Liver (tissue), 9 donors: ENCODE results near the gene PFKFB3. TPM values are rescaled to one million over a fixed set of nuclear protein-coding genes. Genes with fewer than 3 reads are reported as not detected.
A peak's percentile ranks its signal among the peaks of the same experiment; 100 is the strongest.

Experiments
- DNase-seq: peaks from one replicate; pipeline ENCODE4 v3.0.0-alpha.2; 2017; ENCODE audit warnings: low spot score
- H3K27ac ChIP-seq, 2 donors: one replicate each; pipeline ENCODE4 v1.7.0; 2013; ENCODE audit warnings: inconsistent platforms in 2 of 2, low read length in 2 of 2, control low read depth in 1 of 2, low read depth in 1 of 2, mild to moderate bottlenecking in 1 of 2
- H3K27me3 ChIP-seq, 4 donors: one replicate each; pipeline versions ENCODE4 v1.6.1 to v1.7.0; 2013; ENCODE audit warnings: low read length in 3 of 4, inconsistent platforms in 1 of 4, mild to moderate bottlenecking in 1 of 4, moderate library complexity in 1 of 4; ENCODE audit not compliant: control insufficient read depth in 4 of 4, insufficient read depth in 4 of 4
- H3K36me3 ChIP-seq, 4 donors: one replicate each; pipeline versions ENCODE4 v1.6.1 to v1.7.0; 2013; ENCODE audit warnings: low read length in 3 of 4, mild to moderate bottlenecking in 3 of 4, low read depth in 1 of 4, moderate library complexity in 1 of 4; ENCODE audit not compliant: control insufficient read depth in 4 of 4, insufficient read depth in 3 of 4
- H3K4me1 ChIP-seq, 4 donors: one replicate each; pipeline versions ENCODE4 v1.6.1 to v1.7.0; 2013; ENCODE audit warnings: low read length in 3 of 4, mild to moderate bottlenecking in 3 of 4, moderate library complexity in 1 of 4; ENCODE audit not compliant: control insufficient read depth in 4 of 4, insufficient read depth in 4 of 4
- H3K4me3 ChIP-seq, 3 donors: one replicate each; pipeline versions ENCODE4 v1.6.1 to v1.7.0; 2013; ENCODE audit warnings: low read length in 3 of 3, control low read depth in 1 of 3, low read depth in 1 of 3, mild to moderate bottlenecking in 1 of 3
- H3K9ac ChIP-seq, 2 donors: one replicate each; pipeline ENCODE4 v1.7.0; 2013; ENCODE audit warnings: low read length in 2 of 2, mild to moderate bottlenecking in 2 of 2, moderate library complexity in 2 of 2, control low read depth in 1 of 2, low read depth in 1 of 2
- H3K9me3 ChIP-seq, 4 donors: one replicate each; pipeline versions ENCODE4 v1.6.1 to v1.7.0; 2013; ENCODE audit warnings: low read length in 3 of 4; ENCODE audit not compliant: control insufficient read depth in 4 of 4
- ATF3 ChIP-seq: IDR thresholded peaks from 2 replicates; pipeline ENCODE4 v1.6.1; 2016; ENCODE audit warnings: antibody characterized with exemption
- EGR1 ChIP-seq, 2 donors: IDR thresholded peaks; 2 replicates each; pipeline ENCODE4 v1.6.1; 2016 to 2018; ENCODE audit warnings: antibody characterized with exemption in 2 of 2, low read depth in 2 of 2
- FOXA1 ChIP-seq: IDR thresholded peaks from 2 replicates; pipeline ENCODE4 v1.6.1; 2016; ENCODE audit warnings: antibody characterized with exemption
- HNF4A ChIP-seq, 2 donors: conservative IDR thresholded peaks; 2 replicates each; pipeline ENCODE4 v1.6.1; 2016; ENCODE audit warnings: antibody characterized with exemption in 2 of 2, mild to moderate bottlenecking in 2 of 2
- HNF4G ChIP-seq: IDR thresholded peaks from 2 replicates; pipeline ENCODE4 v1.6.1; 2016; ENCODE audit warnings: antibody characterized with exemption
- JUND ChIP-seq, 2 donors: IDR thresholded peaks; 2 replicates each; pipeline ENCODE4 v1.6.1; 2016; ENCODE audit warnings: antibody characterized with exemption in 2 of 2
- MAX ChIP-seq: IDR thresholded peaks from 2 replicates; pipeline ENCODE4 v1.6.1; 2016; ENCODE audit warnings: antibody characterized with exemption
- RAD21 ChIP-seq, 2 donors: IDR thresholded peaks; 2 replicates each; pipeline ENCODE4 v1.6.1; 2016; ENCODE audit warnings: antibody characterized with exemption in 2 of 2, mild to moderate bottlenecking in 2 of 2
- REST ChIP-seq: IDR thresholded peaks from 2 replicates; pipeline ENCODE4 v1.6.1; 2016; ENCODE audit warnings: antibody characterized with exemption, mild to moderate bottlenecking
- RXRA ChIP-seq, 2 donors: IDR thresholded peaks; 2 replicates each; pipeline ENCODE4 v1.6.1; 2017 to 2018; ENCODE audit warnings: antibody characterized with exemption in 2 of 2, mild to moderate bottlenecking in 1 of 2
- SP1 ChIP-seq: IDR thresholded peaks from 2 replicates; pipeline ENCODE4 v1.6.1; 2018; ENCODE audit warnings: antibody characterized with exemption, mild to moderate bottlenecking
- TAF1 ChIP-seq: conservative IDR thresholded peaks from 2 replicates; pipeline ENCODE4 v1.6.1; 2016; ENCODE audit warnings: antibody characterized with exemption, mild to moderate bottlenecking
- ZBTB33 ChIP-seq: IDR thresholded peaks from 2 replicates; pipeline ENCODE4 v1.6.1; 2016; ENCODE audit warnings: antibody characterized with exemption
- WGBS: extraction: QIAGEN DNeasy Blood & Tissue Kit; methylation state at CpG from one replicate; pipeline ENCODE4 v1.1.7; 2013; 5-methylcytosine and 5-hydroxymethylcytosine counted together
- polyA plus RNA-seq, 2 donors: library from polyadenylated mRNA; stranded (reverse) in 1 of 2; unstranded in 1 of 2; fragments of 200-250 nt in 1 of 2; fragments of >200 nt in 1 of 2; fragmentation: Nextera tagmentation in 1 of 2; extraction: Ambion mirVana in 1 of 2; gene quantifications; one replicate each; pipeline versions ENCODE4 v1.2.1 to v1.2.3, GENCODE V29; 2013 to 2015
- total RNA-seq, 2 donors: library from RNA; depleted of rRNA; stranded (reverse); fragments of >200 nt; gene quantifications; one replicate each; pipeline ENCODE4 v1.2.3, GENCODE V29; 2014
- donor health status: healthy.
- donor health status: healthy.
- donor health status: healthy.
- donor health status: healthy.
- donor health status: healthy.

PFKFB3 gene
- total and polyA plus RNA-seq, 4 donors, result 1.6 to 9.1 (median 5.8) TPM

GRCh38 chr10:6249698-6250097 is 47.0 kb downstream of the PFKFB3 start (continued):
- TF ChIP-seq REST (no peak), TAF1 (no peak), RAD21 (IDR thresholded peaks at IDR 0.05) (no peak), SP1 (no peak)

GRCh38 chr10:6250745-6251144 is 48.0 kb downstream of the PFKFB3 start:
- Histone ChIP-seq H3K9ac (no peak overlapping the region), H3K4me1 (peaks cover 3 to 8% (median 4%) of the 10 kb centered on the region in 4 donors), H3K27me3 (no peaks in the 10 kb centered on the region), H3K36me3 (no peaks in the 10 kb centered on the region), H3K9me3 (no peaks in the 10 kb centered on the region), H3K4me3 (no peak overlapping the region), H3K27ac (no peak overlapping the region)
- TF ChIP-seq MAX (no peak), TAF1 (no peak), ATF3 (no peak), RAD21 (IDR thresholded peaks at IDR 0.05) (no peak), REST (no peak), JUND (IDR thresholded peaks at IDR 0.05) (no peak)
- WGBS, result 79% methylated on average over 6 of the region's 6 CpGs
- no peak for DNase-seq

- Histone ChIP-seq H3K36me3 (no peaks in the 10 kb centered on the region), H3K4me1 (peaks cover 6 to 11% (median 7%) of the 10 kb centered on the region in 4 donors), H3K9ac (no peak overlapping the region), H3K27me3 (no peaks in the 10 kb centered on the region), H3K9me3 (no peaks in the 10 kb centered on the region), H3K27ac (peak overlapping the region in 1 of 2 donors; percentile 7), H3K4me3 (no peak overlapping the region)
- whole genome bisulfite sequencing, result 92% methylated on average over 8 of the region's 8 CpGs
- no peak for DNase-seq
- TF ChIP-seq ZBTB33 (no peak), MAX (no peak), ATF3 (no peak), HNF4A (conservative IDR thresholded peaks at IDR 0.05) (no peak), JUND (IDR thresholded peaks at IDR 0.05) (no peak), RXRA (IDR thresholded peaks at IDR 0.05) (no peak), SP1 (no peak), HNF4G (no peak), REST (no peak), FOXA1 (no peak), EGR1 (IDR thresholded peaks at IDR 0.05; ENCODE audit: low read depth in 2 of 2) (no peak)
These were observed 51.5 kb downstream of the PFKFB3 start for GRCh38 chr10:6254201-6254600.
